Endothelial cell (in vitro differentiated cells): ENCODE results near the gene FBLN7. TPM values are rescaled to one million over a fixed set of nuclear protein-coding genes. Genes with fewer than 3 reads are reported as not detected.

ENCODE experiments used
- DNase-seq: peaks from one replicate; pipeline ENCODE4 v3.0.0; 2021; ENCODE audit warnings: low spot score
- H3K27ac Mint-ChIP-seq: one replicate; pipeline ENCODE4 v1.8.0; 2021; ENCODE audit warnings: mixed read lengths, inconsistent platforms; ENCODE audit not compliant: unreplicated experiment
- H3K27me3 Mint-ChIP-seq: one replicate; pipeline ENCODE4 v1.8.0; 2021; ENCODE audit warnings: mild to moderate bottlenecking, moderate library complexity, mixed read lengths, inconsistent platforms; ENCODE audit not compliant: unreplicated experiment
- H3K36me3 Mint-ChIP-seq: one replicate; pipeline ENCODE4 v1.8.0; 2021; ENCODE audit warnings: mild to moderate bottlenecking, low read depth, mixed read lengths, inconsistent platforms; ENCODE audit not compliant: unreplicated experiment
- H3K4me1 Mint-ChIP-seq: one replicate; pipeline ENCODE4 v1.8.0; 2021; ENCODE audit warnings: mild to moderate bottlenecking, mixed read lengths, inconsistent platforms; ENCODE audit not compliant: unreplicated experiment
- H3K4me3 Mint-ChIP-seq: one replicate; pipeline ENCODE4 v1.8.0; 2021; ENCODE audit warnings: mild to moderate bottlenecking, mixed read lengths, inconsistent platforms; ENCODE audit not compliant: unreplicated experiment
- H3K9me3 Mint-ChIP-seq: one replicate; pipeline ENCODE4 v1.8.0; 2021; ENCODE audit warnings: mixed read lengths, inconsistent platforms; ENCODE audit not compliant: unreplicated experiment
- total RNA-seq: library from RNA; stranded (reverse); fragmentation: NEBNext Ultra II Directional; extraction: Animal tissue kit (Norgen Biotek cat#: 25700); gene quantifications from one replicate; pipeline ENCODE4 v1.2.1, GENCODE V29; 2021; ENCODE audit not compliant: unreplicated experiment
- TF ChIP-seq, protein P1 (sequence below): fragments of 200-600 bp; sonication (generic); IDR thresholded peaks from one replicate; pipeline ENCODE4 v1.5.0; 2021; ENCODE audit warnings: antibody characterized with exemption; ENCODE audit not compliant: unreplicated experiment

The FBLN7 gene
- total RNA-seq, 1 donor from 2014 or later = 0.36 TPM

DNA sequence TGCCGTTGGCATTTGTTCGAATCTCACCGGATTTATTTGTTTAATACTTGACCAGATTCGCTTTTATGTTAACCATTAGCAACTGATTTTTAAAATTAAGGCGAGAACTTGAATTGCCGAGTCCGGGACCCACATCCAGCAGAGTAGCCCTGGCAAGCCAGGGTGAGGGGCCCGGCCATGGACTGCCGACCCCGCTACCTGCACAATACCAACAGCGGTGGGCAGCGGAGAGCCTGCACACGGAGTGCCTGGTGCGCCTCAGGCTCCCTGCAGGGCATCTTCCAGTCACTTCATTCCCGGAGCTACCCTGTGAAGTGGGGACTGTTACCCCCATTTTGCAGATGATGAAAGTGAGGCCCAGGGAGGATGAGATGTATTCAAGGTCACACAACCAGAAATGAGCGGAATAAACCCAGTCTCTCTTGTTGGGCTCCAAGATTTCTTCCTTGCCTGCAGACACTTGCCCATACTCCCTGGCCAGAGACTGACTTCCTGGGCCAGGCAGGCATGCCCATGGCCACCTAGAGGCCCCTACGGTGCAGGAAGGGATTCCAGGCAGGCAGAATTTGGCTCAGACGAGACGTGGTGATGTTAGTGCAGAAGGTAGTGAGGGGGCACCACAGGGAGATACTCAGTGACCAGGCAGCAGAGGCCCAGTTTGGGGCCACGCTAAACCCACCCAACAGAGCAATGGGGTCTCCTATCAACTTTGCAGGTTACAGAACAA lies 2.9 kb downstream of the FBLN7 start:
- Mint-ChIP-seq H3K4me3 (peak overlapping the region; percentile 65), H3K27me3 (peaks cover 22% of the 10 kb centered on the region), H3K9me3 (no peaks in the 10 kb centered on the region), H3K27ac (peak overlapping the region; percentile 75), H3K36me3 (peaks cover 15% of the 10 kb centered on the region), H3K4me1 (peaks cover 9% of the 10 kb centered on the region)
- TF ChIP-seq, protein P1, sequence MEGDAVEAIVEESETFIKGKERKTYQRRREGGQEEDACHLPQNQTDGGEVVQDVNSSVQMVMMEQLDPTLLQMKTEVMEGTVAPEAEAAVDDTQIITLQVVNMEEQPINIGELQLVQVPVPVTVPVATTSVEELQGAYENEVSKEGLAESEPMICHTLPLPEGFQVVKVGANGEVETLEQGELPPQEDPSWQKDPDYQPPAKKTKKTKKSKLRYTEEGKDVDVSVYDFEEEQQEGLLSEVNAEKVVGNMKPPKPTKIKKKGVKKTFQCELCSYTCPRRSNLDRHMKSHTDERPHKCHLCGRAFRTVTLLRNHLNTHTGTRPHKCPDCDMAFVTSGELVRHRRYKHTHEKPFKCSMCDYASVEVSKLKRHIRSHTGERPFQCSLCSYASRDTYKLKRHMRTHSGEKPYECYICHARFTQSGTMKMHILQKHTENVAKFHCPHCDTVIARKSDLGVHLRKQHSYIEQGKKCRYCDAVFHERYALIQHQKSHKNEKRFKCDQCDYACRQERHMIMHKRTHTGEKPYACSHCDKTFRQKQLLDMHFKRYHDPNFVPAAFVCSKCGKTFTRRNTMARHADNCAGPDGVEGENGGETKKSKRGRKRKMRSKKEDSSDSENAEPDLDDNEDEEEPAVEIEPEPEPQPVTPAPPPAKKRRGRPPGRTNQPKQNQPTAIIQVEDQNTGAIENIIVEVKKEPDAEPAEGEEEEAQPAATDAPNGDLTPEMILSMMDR = no peak
- no peak for DNase-seq

DNA sequence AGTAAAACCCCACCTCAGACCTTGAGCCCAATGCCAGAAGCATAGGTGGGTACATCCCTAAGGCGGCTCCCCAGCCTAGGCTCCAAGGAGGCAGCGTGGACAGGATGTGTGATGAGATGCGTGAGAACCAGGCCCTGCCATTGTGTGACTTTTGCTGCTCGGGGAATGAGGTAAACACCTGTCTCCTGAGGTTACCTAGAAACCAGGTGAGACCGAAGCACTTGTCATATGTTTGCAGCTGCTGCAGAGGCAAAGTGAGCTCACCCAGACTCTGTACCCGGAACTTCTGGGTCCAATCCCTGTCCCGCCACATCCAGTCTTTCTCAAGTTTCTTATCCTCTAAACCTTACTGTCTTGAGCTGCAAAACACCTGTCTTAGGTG lies 3.4 kb downstream of the FBLN7 start:
- TF ChIP-seq, protein P1 = no peak
- H3K4me3 Mint-ChIP-seq = no peak overlapping the region
- H3K27me3 Mint-ChIP-seq = peaks cover 20% of the 10 kb centered on the region
- H3K4me1 Mint-ChIP-seq = peaks cover 9% of the 10 kb centered on the region
- H3K36me3 Mint-ChIP-seq = peaks cover 15% of the 10 kb centered on the region
- no peaks in the 10 kb centered on the region for H3K9me3 Mint-ChIP-seq
- DNase-seq = no peak
- no peak overlapping the region for H3K27ac Mint-ChIP-seq

DNA sequence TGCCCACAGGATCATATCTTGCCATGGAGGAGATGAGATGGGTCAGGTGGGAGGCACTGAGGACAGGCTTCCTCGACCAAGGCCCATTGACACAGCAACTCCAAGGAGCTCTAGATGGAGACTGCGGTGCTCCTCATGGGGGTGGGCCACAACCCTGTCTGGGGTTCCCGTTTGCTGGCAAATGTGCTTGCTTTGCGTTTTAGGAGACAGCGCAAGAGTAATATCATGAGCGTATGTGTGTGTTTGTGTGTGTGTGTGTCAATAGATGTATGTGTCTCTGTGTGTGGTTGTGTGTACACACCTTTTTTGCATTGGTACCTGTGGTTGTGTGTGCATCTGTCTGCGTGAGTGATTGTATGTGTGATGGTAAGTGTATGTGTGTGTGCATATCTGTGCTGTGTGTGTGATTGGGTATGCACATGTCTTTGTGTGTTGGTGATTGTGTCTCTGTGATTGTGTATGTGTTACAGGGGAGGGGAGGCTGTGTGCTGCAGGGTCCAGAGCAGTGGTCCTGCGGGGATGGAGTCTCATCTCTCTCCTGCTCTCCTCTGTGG lies 4.4 kb downstream of the FBLN7 start:
- peaks cover 6% of the 10 kb centered on the region for H3K4me1 Mint-ChIP-seq
- TF ChIP-seq, protein P1 = no peak
- peaks cover 11% of the 10 kb centered on the region for H3K36me3 Mint-ChIP-seq
- H3K9me3 Mint-ChIP-seq = no peaks in the 10 kb centered on the region
- H3K27me3 Mint-ChIP-seq = peaks cover 15% of the 10 kb centered on the region
- no peak overlapping the region for H3K27ac Mint-ChIP-seq
- no peak for DNase-seq
- no peak overlapping the region for H3K4me3 Mint-ChIP-seq

DNA sequence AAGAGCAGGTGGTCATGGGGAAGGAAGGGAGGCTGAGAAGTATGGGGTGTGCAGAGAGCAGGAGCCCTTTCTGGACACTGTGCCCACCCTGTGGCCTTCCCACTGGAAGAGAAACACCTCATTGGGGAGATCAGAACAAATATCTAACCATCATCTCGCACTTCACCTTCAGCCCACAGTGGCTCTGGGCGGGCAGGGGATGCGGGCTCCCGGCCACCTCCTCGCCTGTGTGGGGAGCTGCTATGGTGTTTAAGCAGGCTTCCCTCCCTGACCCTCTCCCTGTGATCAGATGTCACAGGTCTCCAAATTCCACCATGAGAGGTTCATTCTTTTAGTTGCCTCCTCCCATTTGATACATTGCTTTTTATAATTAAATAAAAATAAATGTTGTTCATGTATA lies 5.0 kb downstream of the FBLN7 start:
- DNase-seq = no peak
- no peaks in the 10 kb centered on the region for H3K9me3 Mint-ChIP-seq
- peaks cover 4% of the 10 kb centered on the region for H3K4me1 Mint-ChIP-seq
- H3K36me3 Mint-ChIP-seq = peaks cover 8% of the 10 kb centered on the region
- TF ChIP-seq, protein P1 = no peak
- H3K27me3 Mint-ChIP-seq = peaks cover 11% of the 10 kb centered on the region
- H3K4me3 Mint-ChIP-seq = no peak overlapping the region
- no peak overlapping the region for H3K27ac Mint-ChIP-seq

- H3K36me3 Mint-ChIP-seq = peaks cover 8% of the 10 kb centered on the region
- no peaks in the 10 kb centered on the region for H3K9me3 Mint-ChIP-seq
- peaks cover 4% of the 10 kb centered on the region for H3K4me1 Mint-ChIP-seq
Observed at GRCh38 chr2:112144966-112145365, 6.8 kb downstream of the FBLN7 start.

More at GRCh38 chr2:112144966-112145365, 6.8 kb downstream of the FBLN7 start:
- Mint-ChIP-seq H3K27ac (no peak overlapping the region), H3K4me3 (no peak overlapping the region), H3K27me3 (peaks cover 11% of the 10 kb centered on the region)
- TF ChIP-seq, protein P1 = no peak
- DNase-seq = no peak
